RPMI8226 (cell line): ENCODE results near the gene MME.
"Not testable (repeated sequence)": the region's sequence is repeated elsewhere in the genome, so short reads cannot be mapped to it uniquely, and the experiment has no call there.

Experiments used
- DNase-seq: peaks from one replicate; pipeline ENCODE4 v3.0.0-alpha.2; 2015

The MME gene

DNA sequence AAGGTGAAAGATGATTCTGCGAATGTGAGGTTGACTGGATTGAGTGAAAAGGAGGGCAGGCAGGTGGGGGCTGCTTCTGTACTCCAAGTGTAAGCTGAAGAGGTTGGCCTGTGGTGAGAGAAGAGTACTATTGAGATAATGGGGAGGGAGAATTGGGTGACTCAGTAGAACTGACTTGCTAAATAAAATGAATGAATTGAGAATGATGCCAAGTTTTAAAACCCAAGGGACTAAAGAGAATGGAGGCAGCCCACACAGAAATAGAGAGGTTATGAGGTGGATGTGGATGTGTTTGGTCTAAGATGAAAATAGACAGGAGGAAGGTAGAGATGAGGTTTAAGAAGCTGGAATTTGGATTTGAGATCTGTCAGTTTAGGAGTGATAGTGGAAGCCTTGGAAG is 5.9 kb downstream of the MME start:
- no peak for DNase-seq

- DNase-seq: no peak
Measured at GRCh38 chr3:155088706-155089345, 8.7 kb downstream of the MME start.

- DNase-seq: no peak
Measured at GRCh38 chr3:155089495-155089894, 9.4 kb downstream of the MME start.

DNA sequence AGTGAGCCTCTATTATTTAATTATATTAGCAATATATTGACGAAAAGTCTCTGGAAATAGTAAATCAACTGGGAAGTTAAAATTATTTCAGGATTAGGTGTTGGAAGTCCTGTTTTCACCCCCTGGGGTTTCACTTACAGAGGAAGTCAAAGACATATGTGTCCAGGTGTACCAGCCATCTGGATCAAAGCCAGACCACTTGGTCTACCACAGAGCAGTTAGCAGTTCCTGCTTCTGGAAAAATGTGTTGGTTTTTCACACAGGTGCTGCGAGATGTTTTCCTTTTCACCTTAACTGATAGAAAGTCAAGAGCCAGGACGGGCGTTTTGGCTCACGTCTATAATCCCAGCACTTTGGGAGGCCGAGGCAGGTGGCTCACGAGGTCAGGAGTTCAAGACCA is 13.1 kb downstream of the MME start:
- DNase-seq: peak; percentile 98

GRCh38 chr3:155096303-155097008 is 16.3 kb downstream of the MME start:
- no peak for DNase-seq

DNA sequence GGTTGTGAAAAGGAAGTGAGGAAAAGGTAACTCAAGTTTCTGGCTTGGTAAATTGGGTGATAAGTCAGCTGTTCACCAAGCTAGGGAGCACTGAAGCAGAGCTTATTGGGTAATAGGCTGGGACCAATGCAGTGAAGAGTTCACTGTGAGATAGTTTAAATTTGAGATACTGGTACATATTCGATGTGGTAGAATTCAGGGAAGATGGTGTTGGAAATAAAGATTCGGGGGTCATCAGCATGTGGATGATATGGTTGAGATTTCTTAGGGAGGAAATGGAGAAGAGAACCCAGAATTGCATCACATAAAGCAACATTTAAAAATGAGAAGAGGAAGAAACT is 16.9 kb downstream of the MME start:
- DNase-seq: no peak

GRCh38 chr3:155101398-155101797 is 21.3 kb downstream of the MME start:
- no peak for DNase-seq

GRCh38 chr3:155102329-155102728 is 22.2 kb downstream of the MME start:
- DNase-seq: no peak

- DNase-seq: no peak
Measured at GRCh38 chr3:155103686-155104085, 23.6 kb downstream of the MME start.

GRCh38 chr3:155106119-155106518 is 26.0 kb downstream of the MME start:
- no peak for DNase-seq

DNA sequence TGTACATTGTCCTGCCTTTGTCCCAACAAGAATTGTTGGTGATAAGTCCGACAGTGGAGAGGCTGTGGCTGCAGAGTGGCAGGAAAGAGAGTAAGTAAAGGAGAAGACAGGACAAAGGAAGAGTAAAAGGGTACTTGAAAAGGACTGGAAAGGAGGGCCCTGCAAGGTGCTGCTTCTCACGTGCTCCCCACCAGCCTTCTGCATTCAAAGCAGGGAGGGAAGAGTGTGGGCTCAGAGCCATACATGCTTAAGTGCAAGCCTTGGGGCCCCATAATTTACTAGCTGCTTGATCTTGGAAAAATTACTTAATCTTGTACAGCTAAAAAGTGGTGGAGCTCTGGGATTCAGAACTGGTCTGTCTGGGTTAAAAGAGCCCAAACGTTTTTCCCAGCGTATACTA is 29.9 kb downstream of the MME start:
- no peak for DNase-seq

GRCh38 chr3:155110996-155111901 is 31.1 kb downstream of the MME start:
- no peak for DNase-seq

DNA sequence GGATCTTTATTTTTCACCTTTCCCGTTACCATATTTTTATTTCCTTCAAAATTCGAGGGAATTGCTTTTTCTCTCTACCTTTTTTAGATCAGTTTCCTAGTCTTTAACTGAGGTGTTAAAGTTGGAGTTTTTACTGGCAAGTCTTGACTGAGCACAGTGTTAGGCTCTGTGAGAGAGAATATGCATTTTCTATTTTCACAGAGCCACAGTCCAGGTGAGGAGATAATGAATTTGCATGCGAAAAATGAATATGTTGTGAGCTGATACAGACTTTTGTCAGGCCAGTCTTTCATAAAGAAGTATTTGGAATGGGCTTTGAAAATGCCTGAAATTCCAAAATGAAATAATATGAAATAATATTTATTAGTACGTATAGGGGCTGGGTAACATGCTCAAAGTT is 31.9 kb downstream of the MME start:
- DNase-seq: no peak

- DNase-seq: no peak
Measured at GRCh38 chr3:155112661-155113389, 32.7 kb downstream of the MME start.

DNA sequence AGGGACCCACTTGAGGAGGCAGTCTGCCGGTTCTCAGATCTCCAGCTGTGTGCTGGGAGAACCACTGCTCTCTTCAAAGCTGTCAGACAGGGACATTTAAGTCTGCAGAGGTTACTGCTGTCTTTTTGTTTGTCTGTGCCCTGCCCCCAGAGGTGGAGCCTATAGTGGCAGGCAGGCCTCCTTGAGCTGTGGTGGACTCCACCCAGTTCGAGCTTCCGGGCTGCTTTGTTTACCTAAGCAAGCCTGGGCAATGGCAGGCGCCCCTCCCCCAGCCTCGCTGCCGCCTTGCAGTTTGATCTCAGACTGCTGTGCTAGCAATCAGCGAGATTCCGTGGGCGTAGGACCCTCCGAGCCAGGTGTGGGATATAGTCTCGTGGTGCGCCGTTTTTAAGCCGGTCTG is 44.6 kb downstream of the MME start:
- DNase-seq: not testable (repeated sequence)

DNA sequence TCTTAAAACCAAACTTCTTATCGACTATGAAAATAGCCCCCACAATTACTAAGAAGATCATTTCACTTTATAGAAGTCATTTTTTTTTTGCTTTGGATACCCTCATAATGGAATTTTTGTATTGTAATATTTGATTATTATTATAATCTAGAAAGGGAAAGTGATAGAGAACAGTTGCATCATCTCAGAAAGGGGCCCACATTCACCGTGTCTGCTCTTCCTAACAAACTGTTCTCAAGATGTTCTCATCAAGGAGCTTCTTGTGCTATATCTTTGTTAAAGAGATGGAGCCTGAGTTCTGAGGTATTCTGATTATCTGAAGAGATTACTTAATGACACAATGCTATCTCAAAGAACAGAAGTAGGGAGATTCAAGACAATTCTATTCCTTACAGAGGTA is 49.3 kb downstream of the MME start:
- no peak for DNase-seq

DNA sequence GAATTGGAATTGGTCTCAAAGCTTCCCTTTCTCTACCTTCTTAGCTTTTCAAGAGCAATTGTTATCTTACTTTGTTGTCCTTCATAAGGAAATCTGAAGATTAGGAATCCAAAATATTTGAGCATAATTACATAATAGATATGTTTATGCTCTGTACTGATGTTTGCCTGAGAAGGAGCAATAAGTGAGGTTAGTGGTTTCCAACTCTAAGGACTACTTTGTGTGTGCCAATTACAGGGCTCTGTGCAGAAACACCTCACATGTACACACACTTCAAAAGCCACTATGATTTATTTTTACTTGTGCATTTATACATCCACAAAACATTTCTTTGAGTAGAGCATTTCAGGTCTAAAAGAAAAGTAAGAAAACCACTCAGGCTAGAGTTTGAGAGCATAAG is 49.9 kb downstream of the MME start:
- no peak for DNase-seq

DNA sequence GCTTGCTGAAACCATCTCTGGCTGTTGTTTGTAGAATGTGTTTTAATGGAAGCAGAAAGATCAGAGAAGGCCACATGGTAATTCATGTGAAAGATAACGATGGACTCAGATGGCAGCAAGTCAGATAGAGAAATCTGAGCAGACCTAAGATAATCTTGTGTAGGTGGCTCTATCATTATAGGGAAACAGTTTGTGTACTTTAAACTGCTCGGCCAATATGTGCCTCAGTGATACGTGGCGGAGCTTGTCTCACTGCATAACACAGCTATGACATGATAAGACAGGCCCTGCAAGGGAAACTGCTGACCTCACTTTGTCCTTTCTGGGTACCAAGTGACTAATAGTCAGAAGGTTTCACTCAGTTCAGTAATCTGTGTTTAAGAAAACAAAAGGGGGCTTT is 51.0 kb downstream of the MME start:
- DNase-seq: no peak

DNA sequence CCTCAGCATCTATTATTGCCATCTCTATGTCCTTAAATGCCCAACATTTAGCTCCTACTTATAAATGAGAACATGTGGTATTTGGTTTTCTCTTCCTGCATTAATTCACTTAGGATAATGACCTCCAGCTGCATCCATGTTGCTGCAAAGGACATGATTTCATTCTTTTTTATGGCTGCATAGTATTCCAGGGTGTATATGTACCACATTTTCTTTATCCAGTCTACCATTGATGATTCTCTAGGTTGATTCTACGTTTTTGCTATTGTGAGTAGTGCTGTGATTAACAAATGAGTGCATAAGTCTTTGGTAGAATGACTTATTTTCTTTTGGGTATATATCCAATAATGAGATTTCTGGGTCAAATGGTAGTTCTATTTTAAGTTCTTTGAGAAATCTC is 54.2 kb downstream of the MME start:
- not testable (repeated sequence) for DNase-seq

DNA sequence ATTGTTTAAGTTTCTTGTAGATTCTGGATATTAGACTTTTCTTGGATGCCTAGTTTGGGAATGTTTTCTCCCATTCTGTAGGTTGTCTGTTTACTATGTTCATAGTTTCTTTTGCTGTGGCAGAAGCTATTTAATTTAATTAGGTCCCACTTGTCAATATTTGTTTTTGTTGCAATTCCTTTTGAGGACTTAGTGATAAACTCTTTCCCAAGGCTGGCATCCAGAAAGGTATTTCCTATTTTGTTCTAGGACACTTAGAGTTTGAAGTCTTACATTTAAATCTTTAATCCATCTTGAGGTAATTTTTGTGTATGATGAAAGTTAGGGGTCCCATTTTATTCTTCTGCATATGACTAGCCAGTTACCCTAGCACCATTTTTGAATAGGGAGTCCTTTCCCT is 54.9 kb downstream of the MME start:
- no peak for DNase-seq

DNA sequence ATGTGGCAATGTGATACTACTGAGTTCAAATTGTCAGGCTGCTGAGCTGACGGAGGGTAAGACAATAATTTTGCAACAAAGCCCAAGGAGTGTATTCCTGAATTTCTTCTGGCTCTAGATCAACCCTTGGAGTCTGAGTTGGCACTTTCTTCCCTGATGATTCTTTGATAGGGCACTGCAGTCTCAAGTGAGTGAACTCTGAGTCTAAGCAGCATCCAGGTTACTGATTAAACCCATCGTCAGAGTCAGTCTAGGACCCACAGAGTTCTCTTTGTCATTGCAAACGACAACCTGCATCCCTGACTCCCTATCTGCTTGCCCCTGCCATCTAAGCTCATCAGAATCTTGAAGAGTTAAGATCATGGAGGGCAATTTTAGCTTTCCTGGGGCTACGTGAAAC is 58.6 kb downstream of the MME start:
- DNase-seq: no peak

- no peak for DNase-seq
Measured at GRCh38 chr3:155147588-155147987, 67.5 kb downstream of the MME start.

DNA sequence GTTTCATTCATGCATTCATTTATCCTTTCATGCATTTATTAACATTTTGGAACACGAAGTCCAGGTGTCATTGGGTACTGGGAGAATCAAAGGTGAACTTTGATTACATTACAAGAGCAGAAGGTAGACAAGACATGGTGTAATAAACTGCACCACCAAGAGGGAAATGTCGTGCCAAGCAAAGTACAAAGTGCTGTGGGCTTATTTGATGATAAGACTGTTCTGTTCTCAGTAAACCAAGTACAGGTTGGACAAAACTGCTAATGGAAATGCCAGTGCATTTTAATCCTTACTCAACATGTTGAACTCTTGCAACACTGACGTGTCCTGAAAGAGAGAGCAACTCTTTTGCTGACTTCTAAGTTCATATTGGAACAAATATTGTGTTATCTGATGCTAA is 69.4 kb downstream of the MME start:
- DNase-seq: no peak
